SKM-1 treated with dmso at 0.1 percent for 144 hours (cell line): ENCODE measurements around the gene PDE10A.
"Not testable (repeated sequence)": the region's sequence is repeated elsewhere in the genome, so short reads cannot be mapped to it uniquely, and the experiment has no call there.

ENCODE experiments used
- DNase-seq: peaks from one replicate; lab custom pipeline; 2025; ENCODE audit not compliant: unreplicated experiment; lab: John Stamatoyannopoulos, UW

PDE10A gene

DNA sequence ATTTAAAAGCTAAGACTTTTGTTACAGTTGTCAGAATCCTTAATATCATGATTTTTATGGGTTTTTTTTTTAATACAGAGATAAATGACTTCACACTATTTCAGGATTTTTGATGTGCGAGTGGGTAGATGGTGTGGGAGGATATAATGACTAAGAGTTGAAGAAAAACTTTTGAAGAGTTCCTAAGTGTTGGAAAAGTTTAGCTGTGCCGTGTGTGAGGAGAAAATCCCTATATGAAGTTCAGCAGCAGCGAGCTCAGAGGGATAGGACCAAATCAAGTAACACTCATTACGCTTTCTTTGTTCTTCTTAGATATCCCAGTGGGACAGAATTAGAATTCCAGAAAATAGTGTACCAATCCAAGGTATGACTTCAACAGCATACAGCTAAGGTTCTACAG lies 34.1 kb downstream of the PDE10A start:
- no peak for DNase-seq

DNA sequence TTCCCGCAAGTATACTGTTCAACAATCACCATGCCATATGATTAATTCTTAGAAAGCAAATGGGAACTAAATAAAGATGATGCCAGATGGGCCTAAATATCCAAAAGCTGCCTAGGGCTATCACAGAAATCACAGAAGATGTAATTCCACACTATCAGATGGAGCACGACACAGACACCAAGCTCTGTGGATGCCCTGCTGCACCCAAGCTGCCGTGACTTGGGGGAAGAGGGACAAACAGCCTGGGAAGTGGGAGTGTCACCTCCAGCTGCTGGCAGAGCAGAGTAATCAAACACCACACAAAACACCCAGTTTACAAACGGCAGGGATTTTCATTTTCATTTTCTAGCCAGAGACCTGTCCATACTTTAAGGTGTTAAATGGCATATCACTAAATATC lies 35.7 kb downstream of the PDE10A start:
- DNase-seq = no peak

- no peak for DNase-seq
Observed at GRCh38 chr6:165626711-165627110, 36.3 kb downstream of the PDE10A start.

DNA sequence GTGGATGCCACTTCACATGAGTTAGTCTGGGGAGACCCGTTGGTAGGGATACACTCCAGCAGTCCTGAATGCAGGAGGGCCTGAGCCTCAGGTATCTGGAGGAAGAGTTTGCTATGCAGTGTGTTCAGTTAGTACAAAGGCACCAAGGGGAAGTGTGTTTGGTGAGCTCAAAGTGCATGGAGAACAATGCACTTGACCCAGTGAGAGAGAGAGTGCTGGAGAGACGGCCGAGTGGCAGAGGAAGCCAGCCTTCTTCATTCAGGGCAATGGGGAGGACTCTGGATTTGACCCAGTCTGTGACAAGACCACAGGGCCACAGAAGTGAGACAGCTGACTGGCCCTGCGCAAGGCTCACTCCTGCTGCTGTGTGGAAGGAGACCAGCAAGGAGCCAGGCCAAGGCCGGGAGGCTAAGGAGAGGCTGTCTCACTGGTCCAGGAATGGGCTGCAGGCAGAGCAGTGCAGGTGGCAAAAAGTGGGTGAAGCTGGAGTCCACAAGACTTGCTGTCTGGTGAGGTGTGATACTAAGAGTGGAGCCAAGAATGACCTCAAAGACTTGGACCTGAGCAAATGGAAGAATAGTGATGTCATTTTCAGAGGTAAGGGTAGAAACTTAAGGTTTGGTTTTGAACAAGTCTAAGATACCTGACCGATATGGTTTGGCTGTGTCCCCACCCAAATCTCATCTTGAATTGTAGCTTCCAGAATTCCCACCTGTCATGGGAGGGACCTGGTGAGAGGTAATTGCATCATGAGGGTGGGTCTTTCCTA lies 38.0 kb downstream of the PDE10A start:
- no peak for DNase-seq

DNA sequence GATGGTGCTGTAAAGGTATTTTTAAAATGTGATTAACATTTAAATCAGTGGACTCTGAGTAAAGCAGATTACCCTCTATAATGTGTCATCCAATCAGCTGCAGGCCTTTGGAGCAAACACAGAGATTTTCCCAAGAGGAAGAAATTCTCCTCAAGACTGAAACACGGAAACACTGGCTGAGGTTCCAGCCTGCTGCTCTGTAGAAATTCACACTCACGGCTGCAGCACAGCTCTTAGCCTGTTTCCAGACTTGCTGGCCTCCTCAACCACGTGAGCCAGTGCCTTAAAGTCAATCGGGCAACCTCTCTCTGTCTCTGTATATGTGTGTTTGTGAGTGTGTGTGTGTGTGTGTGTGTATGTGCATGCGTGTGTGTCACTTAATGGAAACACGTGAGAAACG lies 41.1 kb downstream of the PDE10A start:
- DNase-seq = no peak

GRCh38 chr6:165618891-165619290 lies 44.1 kb downstream of the PDE10A start:
- not testable (repeated sequence) for DNase-seq

- DNase-seq = no peak
Observed at GRCh38 chr6:165618241-165618640, 44.8 kb downstream of the PDE10A start.

- no peak for DNase-seq
Observed at GRCh38 chr6:165617528-165617927, 45.5 kb downstream of the PDE10A start.

- no peak for DNase-seq
Observed at GRCh38 chr6:165616116-165616515, 46.9 kb downstream of the PDE10A start.

DNA sequence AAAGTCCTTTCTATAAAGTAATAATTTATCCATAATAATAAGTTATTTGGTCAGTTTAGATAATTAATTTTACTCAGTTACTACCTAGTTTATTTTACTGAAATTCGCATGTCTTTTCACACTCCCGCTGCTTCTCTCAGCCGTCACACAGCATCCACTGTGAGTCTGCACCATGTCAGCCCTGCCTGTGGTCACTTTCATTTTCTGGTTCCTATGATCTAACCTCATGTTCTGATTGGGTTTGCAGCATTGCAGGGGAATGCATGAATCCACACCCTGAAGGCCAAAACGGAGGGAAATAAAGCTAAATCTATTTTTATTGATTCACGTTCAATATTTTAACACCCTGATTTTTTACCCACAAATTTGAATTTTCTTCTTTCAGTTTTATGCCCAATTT lies 47.4 kb downstream of the PDE10A start:
- DNase-seq = no peak

DNA sequence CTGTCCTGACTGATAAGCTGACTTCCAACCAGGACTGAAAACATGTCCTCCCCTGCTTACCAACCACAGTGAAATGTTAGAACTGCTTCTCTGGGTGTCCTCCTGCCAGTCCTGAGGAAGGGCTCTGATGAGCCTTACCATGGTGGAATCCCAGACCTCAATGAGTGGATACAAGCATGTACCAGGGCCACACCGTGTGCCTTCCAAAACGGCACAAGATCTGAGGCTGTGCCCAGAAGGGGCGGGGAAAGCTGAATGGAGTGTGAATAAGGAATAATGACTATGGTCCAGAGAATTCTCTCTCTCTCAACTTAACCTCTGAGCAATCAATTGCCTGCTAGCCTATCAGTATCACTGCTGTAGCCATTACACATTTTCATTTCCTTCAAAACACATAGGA lies 51.7 kb downstream of the PDE10A start:
- DNase-seq = no peak

GRCh38 chr6:165608577-165608976 lies 54.5 kb downstream of the PDE10A start:
- DNase-seq = not testable (repeated sequence)

DNA sequence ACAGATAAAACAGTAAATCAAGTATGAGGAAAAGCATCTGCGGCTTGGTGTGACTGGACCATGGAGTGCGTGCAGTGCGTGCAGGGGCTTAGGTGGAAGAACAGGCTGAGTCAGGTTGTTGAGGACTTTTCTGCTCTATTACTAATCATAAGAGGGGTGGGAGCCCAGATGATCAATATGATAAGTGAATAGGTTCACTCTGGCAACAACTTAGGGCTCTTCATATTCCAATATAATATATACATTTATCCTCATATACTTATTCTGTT lies 56.4 kb downstream of the PDE10A start:
- DNase-seq = no peak

GRCh38 chr6:165605901-165606739 lies 56.9 kb downstream of the PDE10A start:
- DNase-seq = no peak

GRCh38 chr6:165605182-165605875 lies 57.7 kb downstream of the PDE10A start:
- DNase-seq = no peak

DNA sequence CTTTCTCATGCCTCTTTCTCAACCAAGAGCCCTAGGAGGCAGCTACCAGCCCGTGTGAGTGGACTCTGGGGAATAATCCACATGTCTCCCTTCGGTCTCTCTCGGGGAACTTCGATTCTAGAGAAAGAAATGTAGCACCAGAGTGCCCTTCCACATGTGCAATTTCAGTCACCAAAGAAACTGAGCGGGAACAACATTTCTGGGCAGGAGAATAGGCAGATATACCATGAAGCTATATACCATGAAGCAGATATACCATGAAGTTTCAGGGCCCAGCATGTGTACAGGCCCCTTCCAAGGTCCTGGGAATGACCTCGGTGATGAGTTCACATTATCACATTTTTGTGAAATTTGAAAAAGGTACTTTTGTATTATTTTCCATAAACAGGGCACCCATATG lies 60.8 kb downstream of the PDE10A start:
- DNase-seq = no peak

DNA sequence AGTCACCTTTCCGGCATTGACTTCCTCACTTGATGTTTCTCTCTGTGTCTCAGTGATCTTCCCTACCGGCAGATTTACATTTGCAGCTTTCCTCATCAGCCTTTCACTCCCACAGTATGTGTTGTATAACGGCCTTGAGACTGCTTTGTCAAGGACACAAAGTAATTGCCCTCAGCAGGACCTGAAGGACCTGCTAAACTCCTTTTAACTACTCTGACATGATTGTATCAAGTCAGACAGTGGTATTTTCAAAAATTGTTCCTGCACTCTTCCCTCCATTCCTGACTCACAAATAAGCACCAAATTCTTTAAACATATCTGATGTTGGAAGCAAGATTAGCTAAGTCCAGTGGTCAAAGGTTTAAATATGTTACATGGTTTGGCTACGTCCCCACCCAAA lies 62.4 kb downstream of the PDE10A start:
- no peak for DNase-seq

DNA sequence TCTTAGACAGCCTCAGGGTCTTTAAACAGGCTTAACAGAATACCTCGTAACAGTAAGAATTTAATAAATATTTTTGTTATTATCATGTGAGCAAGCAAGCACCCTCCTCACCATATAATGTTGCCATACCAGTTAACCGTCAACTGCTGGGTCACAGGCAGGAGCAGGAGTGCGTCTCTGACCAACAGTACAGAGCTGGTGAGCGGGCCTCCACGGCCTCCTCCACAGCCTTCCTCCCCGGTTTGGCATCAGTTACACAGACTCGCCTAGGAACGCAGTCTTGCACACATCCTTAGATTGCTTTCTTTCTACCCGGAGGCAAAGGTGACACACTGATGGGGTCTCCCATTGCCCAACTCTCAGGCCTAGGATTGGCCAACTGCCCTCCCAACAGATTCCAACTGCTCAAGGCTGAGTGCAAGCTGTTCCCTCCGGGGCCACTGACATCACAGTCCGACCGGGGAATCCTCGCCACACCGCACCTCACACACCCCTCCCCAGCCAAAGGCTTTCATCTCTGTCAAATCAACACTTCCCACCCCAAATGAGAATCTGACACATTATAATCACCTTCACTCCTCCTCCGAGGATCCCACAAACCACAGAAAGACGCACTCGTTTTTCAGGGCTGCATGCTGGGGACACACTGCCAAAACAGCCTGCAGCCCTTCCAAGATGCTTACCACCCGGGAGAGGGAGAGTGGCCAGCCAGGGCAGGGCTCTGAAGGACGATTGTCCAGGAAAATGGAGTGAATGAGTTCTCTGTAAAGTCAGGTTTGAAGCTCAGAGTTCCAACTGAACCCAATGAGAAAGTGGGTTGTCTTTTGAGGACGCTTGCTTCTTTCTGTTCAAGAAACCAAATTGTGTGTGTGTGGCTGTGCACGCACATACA lies 63.2 kb downstream of the PDE10A start:
- DNase-seq = no peak

- DNase-seq = no peak
Observed at GRCh38 chr6:165599121-165599520, 63.9 kb downstream of the PDE10A start.

DNA sequence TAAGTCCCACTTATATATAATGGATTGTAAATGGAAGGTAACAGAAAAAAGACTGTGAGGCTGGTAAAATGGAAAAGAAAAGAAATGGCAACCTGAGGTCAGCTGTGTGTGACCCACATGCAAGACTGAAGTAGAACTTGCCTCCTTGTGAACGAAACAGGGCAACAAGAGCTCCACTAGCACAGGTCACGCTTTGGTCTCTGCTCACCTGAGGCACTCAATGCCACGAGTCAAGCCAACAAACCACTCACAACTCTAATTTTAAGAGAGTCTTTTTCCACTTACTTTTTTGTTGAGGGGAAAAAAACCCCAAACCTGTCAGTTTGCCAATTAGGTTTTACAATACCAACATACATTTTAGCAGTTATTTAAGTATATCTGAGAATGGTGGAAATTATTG lies 65.2 kb downstream of the PDE10A start:
- DNase-seq = no peak
